ENCODE measurements around the gene NFIC. TPM values are rescaled to one million over a fixed set of nuclear protein-coding genes. Genes with fewer than 3 reads are reported as not detected.

The NFIC gene
- total and polyA plus RNA-seq, 10 of the 15 experiments (the other 5 are each of a cell fraction or from before 2014, with no cell fraction given), result 0.71 to 53.5 (median 10.2) TPM

DNA sequence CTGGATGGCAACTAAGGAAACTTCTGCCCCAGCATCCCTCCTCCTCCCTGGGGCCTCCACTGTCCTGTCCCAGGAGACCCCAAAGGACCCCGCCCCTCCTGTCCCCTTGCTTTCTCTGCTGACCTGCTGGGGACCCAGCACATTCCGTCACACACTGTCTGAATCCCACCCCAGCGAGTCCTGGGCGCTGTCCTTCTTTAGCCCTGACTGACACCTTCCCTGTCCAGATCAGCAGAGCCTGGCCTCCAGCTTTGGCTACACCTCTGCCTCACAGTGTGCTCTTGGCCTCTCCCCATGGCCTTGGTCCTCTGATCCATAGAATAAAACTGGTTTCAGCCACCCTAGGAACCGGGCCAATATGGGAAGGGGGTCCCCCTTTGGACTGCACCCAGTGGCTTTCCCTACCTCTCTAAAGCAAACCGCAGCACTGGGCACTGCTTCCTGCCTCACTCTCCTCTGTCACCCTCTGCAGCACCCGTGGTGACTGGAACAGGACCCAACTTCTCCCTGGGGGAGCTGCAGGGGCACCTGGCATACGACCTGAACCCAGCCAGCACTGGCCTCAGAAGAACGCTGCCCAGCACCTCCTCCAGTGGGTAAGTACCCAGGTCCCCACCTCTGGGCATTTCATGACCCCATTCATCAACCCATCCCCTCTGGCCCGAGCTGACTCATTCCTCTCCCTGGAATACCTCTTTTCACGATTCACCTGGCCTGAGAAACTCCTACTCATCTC lies 67.6 kb downstream of the NFIC start:
- Histone ChIP-seq H3K9ac (ENCODE audit: control insufficient read depth, insufficient read depth, low read length) (peak overlapping the region; percentile 78; the same call in 1 of the 2 replicates), H3K27me3 (replicated peaks in 1 of 2; ENCODE audit: control insufficient read depth in 2 of 2, insufficient read depth in 2 of 2, low read length in 1 of 2) (no peaks in the 10 kb centered on the region), H4K20me1 (ENCODE audit: control insufficient read depth, insufficient read depth) (no peaks in the 10 kb centered on the region), H2AFZ (ENCODE audit: control insufficient read depth, low read depth, low read length) (peak overlapping the region; percentile 94), H3K9me3 (replicated peaks; ENCODE audit: control insufficient read depth, insufficient read depth, low read length) (peaks cover 3% of the 10 kb centered on the region; the same call in 2 of the 3 replicates), H3K27ac (ENCODE audit: control insufficient read depth, insufficient read depth) (peak overlapping the region; percentile 98), H3K4me1 (ENCODE audit: control insufficient read depth, insufficient read depth, low read length) (peaks cover 5% of the 10 kb centered on the region), H3K36me3 (ENCODE audit: control insufficient read depth in 2 of 2, insufficient read depth in 2 of 2, low read length in 1 of 2) (peaks cover 14 to 17% of the 10 kb centered on the region in 2 experiments; a peak in 3 of 4 replicates), H3K4me3 (peak overlapping the region; percentile 67; the same call in 1 of the 2 replicates), H3K4me2 (ENCODE audit: control insufficient read depth, insufficient read depth) (peak overlapping the region; percentile 99), H3K79me2 (ENCODE audit: control insufficient read depth, insufficient read depth, low read length) (no peaks in the 10 kb centered on the region; the same call in 1 of the 2 replicates)
- ATAC-seq, result no peak
- DNase-seq (ENCODE audit: low read depth, low spot score), result no peak
- RAD21 ChIA-PET (ENCODE audit: unreplicated experiment), result no interaction called here
- FAIRE-seq, result no peak
- TF ChIP-seq, protein P1, sequence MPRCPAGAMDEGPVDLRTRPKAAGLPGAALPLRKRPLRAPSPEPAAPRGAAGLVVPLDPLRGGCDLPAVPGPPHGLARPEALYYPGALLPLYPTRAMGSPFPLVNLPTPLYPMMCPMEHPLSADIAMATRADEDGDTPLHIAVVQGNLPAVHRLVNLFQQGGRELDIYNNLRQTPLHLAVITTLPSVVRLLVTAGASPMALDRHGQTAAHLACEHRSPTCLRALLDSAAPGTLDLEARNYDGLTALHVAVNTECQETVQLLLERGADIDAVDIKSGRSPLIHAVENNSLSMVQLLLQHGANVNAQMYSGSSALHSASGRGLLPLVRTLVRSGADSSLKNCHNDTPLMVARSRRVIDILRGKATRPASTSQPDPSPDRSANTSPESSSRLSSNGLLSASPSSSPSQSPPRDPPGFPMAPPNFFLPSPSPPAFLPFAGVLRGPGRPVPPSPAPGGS (IDR thresholded peaks at IDR 0.05; ENCODE audit: borderline replicate concordance, insufficient read depth, low read depth, low read length, poor library complexity, severe bottlenecking), result no peak
- TF ChIP-seq BCL11A (IDR thresholded peaks at IDR 0.05; ENCODE audit: low read depth, low read length), result no peak
- TF ChIP-seq NR2C1 (IDR thresholded peaks at IDR 0.05), result no peak
- TF ChIP-seq RBBP5 (conservative IDR thresholded peaks at IDR 0.05), result no peak
- no peak for TF ChIP-seq MEF2A (IDR thresholded peaks at IDR 0.05; ENCODE audit: insufficient read depth, low read depth, low read length)
- TF ChIP-seq EZH2 (IDR thresholded peaks at IDR 0.05; ENCODE audit: borderline replicate concordance, control insufficient read depth, low read depth, low read length), result no peak
- TF ChIP-seq BHLHE40 (IDR thresholded peaks at IDR 0.05; ENCODE audit: borderline replicate concordance in 1 of 2, low read depth in 2 of 2, low read length in 1 of 2), result no peak
- TF ChIP-seq, protein P2, sequence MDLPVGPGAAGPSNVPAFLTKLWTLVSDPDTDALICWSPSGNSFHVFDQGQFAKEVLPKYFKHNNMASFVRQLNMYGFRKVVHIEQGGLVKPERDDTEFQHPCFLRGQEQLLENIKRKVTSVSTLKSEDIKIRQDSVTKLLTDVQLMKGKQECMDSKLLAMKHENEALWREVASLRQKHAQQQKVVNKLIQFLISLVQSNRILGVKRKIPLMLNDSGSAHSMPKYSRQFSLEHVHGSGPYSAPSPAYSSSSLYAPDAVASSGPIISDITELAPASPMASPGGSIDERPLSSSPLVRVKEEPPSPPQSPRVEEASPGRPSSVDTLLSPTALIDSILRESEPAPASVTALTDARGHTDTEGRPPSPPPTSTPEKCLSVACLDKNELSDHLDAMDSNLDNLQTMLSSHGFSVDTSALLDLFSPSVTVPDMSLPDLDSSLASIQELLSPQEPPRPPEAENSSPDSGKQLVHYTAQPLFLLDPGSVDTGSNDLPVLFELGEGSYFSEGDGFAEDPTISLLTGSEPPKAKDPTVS (IDR thresholded peaks at IDR 0.05; ENCODE audit: low read depth, low read length), result no peak
- no peak for TF ChIP-seq ASH2L (IDR thresholded peaks at IDR 0.05; ENCODE audit: borderline replicate concordance, low read depth)
- no peak for TF ChIP-seq CBFB (IDR thresholded peaks at IDR 0.05; ENCODE audit: low read depth)
- SMC1A ChIA-PET (ENCODE audit: uncharacterized antibody, unreplicated experiment), result no interaction called here
- in situ Hi-C loops (cut with MboI) (loop anchor here (5.0 kb wide), 1 partner anchor 107 kb away; no protein-coding TSS in a partner anchor), intact Hi-C loops (cut with micrococcal nuclease; ENCODE audit: unreplicated experiment) (no loop called here)
- no TSS peak for BruUV-seq (replicated peaks)
- 73% methylated on average over 11 of the region's 11 CpGs for WGBS (ENCODE audit: insufficient coverage, insufficient replicate concordance, low lambda C conversion rate, missing lambda C conversion rate)
- CTCF ChIA-PET, result interaction anchor here (0.6 kb wide), 2 partner anchors 107 to 423 kb away, joined by 4 read pairs; no protein-coding TSS in a partner anchor
- POLR2A ChIA-PET, result no interaction called here
